HEK293T (cell line): ENCODE data around the gene SLC25A6.
"Not testable (repeated sequence)": the region's sequence is repeated elsewhere in the genome, so short reads cannot be mapped to it uniquely, and the experiment has no call there.

ENCODE experiments used
- CTCF ChIA-PET: fragments of 350-600 bp; formaldehyde crosslinking; extraction: SDS; loops from one replicate; lab custom pipeline; 2021; ENCODE audit warnings: antibody characterized with exemption, inconsistent platforms; lab: Yijun Ruan, JAX
- POLR2A ChIA-PET: fragments of 350-600 bp; formaldehyde crosslinking; extraction: SDS; loops from one replicate; lab custom pipeline; 2020; ENCODE audit warnings: antibody characterized with exemption, inconsistent platforms; lab: Yijun Ruan, JAX
- DNase-seq: peaks from one replicate; pipeline ENCODE4 v3.0.0; 2012; ENCODE audit warnings: mixed read lengths; ENCODE audit errors: extremely low spot score
- ARNT ChIP-seq: fragments of 450-650 bp; IDR thresholded peaks from 2 replicates; pipeline ENCODE4 v1.6.1; 2017; ENCODE audit warnings: mild to moderate bottlenecking
- BHLHE40 ChIP-seq: fragments of 450-650 bp; IDR thresholded peaks from 2 replicates; pipeline ENCODE4 v1.6.1; 2016; ENCODE audit warnings: mild to moderate bottlenecking, moderate library complexity, borderline replicate concordance
- CTBP1 ChIP-seq: fragments of 450-650 bp; IDR thresholded peaks from 2 replicates; pipeline ENCODE4 v1.6.1; 2016; ENCODE audit warnings: borderline replicate concordance
- ELF4 ChIP-seq: fragments of 450-650 bp; IDR thresholded peaks from 2 replicates; pipeline ENCODE4 v1.6.1; 2017; ENCODE audit warnings: antibody characterized with exemption
- FOXA1 ChIP-seq: fragments of 450-650 bp; IDR thresholded peaks from 2 replicates; pipeline ENCODE4 v1.6.1; 2016; ENCODE audit warnings: mild to moderate bottlenecking
- FOXK2 ChIP-seq: fragments of 450-650 bp; IDR thresholded peaks from 2 replicates; pipeline ENCODE4 v1.6.1; 2016; ENCODE audit warnings: mild to moderate bottlenecking
- FOXM1 ChIP-seq: fragments of 450-650 bp; IDR thresholded peaks from 2 replicates; pipeline ENCODE4 v1.6.1; 2017; ENCODE audit warnings: mild to moderate bottlenecking, borderline replicate concordance
- HDGF ChIP-seq: fragments of 450-650 bp; IDR thresholded peaks from 2 replicates; pipeline ENCODE4 v1.6.1; 2017; ENCODE audit warnings: antibody characterized with exemption, borderline replicate concordance
- L3MBTL2 ChIP-seq: fragments of 450-650 bp; conservative IDR thresholded peaks from 2 replicates; pipeline ENCODE4 v1.6.1; 2016; ENCODE audit warnings: mild to moderate bottlenecking
- LEF1 ChIP-seq: fragments of 450-650 bp; IDR thresholded peaks from 2 replicates; pipeline ENCODE4 v1.6.1; 2017; ENCODE audit warnings: mild to moderate bottlenecking, borderline replicate concordance
- NFRKB ChIP-seq: fragments of 450-650 bp; IDR thresholded peaks from 2 replicates; pipeline ENCODE4 v1.6.1; 2016; ENCODE audit warnings: mild to moderate bottlenecking, moderate library complexity
- PKNOX1 ChIP-seq: fragments of 450-650 bp; IDR thresholded peaks from 2 replicates; pipeline ENCODE4 v1.6.1; 2016
- SP1 ChIP-seq: fragments of 450-650 bp; IDR thresholded peaks from 2 replicates; pipeline ENCODE4 v1.6.1; 2017
- SUZ12 ChIP-seq: fragments of 450-650 bp; IDR thresholded peaks from 2 replicates; pipeline ENCODE4 v1.6.1; 2016; ENCODE audit warnings: mild to moderate bottlenecking
- TARDBP ChIP-seq: fragments of 450-650 bp; IDR thresholded peaks from 2 replicates; pipeline ENCODE4 v1.6.1; 2016
- ZNF384 ChIP-seq: fragments of 450-650 bp; IDR thresholded peaks from 2 replicates; pipeline ENCODE4 v1.6.1; 2016

The SLC25A6 gene

GRCh38 chrX:1368385-1368698 is 23.6 kb downstream of the SLC25A6 start:
- no peak for TF ChIP-seq PKNOX1
- no peak for TF ChIP-seq FOXK2
- no peak for TF ChIP-seq ARNT
- no peak for TF ChIP-seq FOXA1
- TF ChIP-seq ZNF384, result no peak
- no peak for TF ChIP-seq SUZ12
- no peak for TF ChIP-seq FOXM1
- no peak for DNase-seq
- ChIA-PET POLR2A (no interaction called here), CTCF (no interaction called here)

- CTCF ChIA-PET, POLR2A ChIA-PET: not testable (repeated sequence)
These were observed 25.6 kb downstream of the SLC25A6 start for GRCh38 chrX:1366363-1366762.

DNA sequence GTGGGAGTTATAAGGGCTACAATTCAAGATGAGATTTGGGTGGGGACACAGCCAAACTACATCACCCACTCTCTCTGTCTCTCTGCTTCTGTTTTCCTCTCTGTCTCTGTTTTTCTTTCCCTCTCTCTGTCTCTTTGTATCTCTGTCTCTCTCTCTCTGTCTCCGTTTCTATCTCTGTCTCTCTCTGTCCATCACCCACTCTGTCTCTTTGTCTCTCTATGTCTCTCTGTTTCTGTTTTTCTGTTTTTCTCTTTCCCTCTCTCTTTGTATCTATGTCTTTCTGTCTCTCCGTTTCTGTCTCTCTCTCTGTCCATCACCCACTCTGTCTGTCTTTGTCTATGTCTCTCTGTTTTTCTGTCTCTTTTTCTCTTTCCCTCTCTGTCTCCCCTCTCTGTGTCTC is 30.0 kb downstream of the SLC25A6 start:
- ChIA-PET POLR2A (no interaction called here), CTCF (no interaction called here)
- TF ChIP-seq FOXM1 (no peak), PKNOX1 (no peak), CTBP1 (no peak), SUZ12 (no peak), L3MBTL2 (no peak), FOXA1 (no peak), NFRKB (no peak), FOXK2 (no peak), ELF4 (no peak)
- DNase-seq, result no peak

More at GRCh38 chrX:1366363-1366762, 25.6 kb downstream of the SLC25A6 start:
- DNase-seq, result not testable (repeated sequence)

GRCh38 chrX:1361275-1361674 is 30.6 kb downstream of the SLC25A6 start:
- no peak for TF ChIP-seq L3MBTL2
- no peak for TF ChIP-seq NFRKB
- no peak for TF ChIP-seq FOXK2
- no peak for TF ChIP-seq FOXA1
- no peak for TF ChIP-seq BHLHE40
- TF ChIP-seq CTBP1, result no peak
- TF ChIP-seq HDGF, result no peak
- no peak for TF ChIP-seq PKNOX1
- TF ChIP-seq FOXM1, result no peak
- no peak for TF ChIP-seq LEF1
- TF ChIP-seq TARDBP, result no peak
- no peak for TF ChIP-seq ZNF384
- no peak for TF ChIP-seq ELF4
- no peak for TF ChIP-seq SP1
- TF ChIP-seq SUZ12, result no peak
- TF ChIP-seq ARNT, result no peak
- ChIA-PET CTCF (no interaction called here), POLR2A (no interaction called here)
- no peak for DNase-seq

DNA sequence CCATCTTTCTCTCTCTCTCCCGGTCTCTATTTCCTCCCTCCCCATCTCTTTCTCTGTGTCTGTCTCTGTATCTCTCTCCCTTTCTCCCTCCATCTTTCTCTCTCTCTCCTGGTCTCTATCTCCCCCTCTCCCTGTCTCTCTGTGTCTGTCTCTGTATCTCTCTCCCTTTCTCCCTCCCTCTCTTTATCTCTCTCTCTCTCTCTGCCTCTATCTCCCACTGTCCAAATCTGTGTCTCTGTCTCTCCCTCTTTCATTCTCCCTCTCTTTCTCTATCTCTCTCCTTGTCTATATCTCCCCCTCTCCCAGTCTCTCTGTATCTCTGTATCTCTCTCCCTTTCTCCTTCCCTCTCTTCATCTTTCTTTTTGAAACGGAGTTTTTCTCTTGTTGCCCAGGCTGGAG is 31.7 kb downstream of the SLC25A6 start:
- no peak for TF ChIP-seq FOXM1
- no peak for TF ChIP-seq PKNOX1
- no peak for TF ChIP-seq L3MBTL2
- no peak for TF ChIP-seq NFRKB
- TF ChIP-seq CTBP1, result no peak
- TF ChIP-seq LEF1, result no peak
- TF ChIP-seq ELF4, result no peak
- TF ChIP-seq ZNF384, result no peak
- TF ChIP-seq FOXK2, result no peak
- no peak for TF ChIP-seq BHLHE40
- TF ChIP-seq TARDBP, result no peak
- no peak for TF ChIP-seq FOXA1
- no peak for TF ChIP-seq SUZ12
- no peak for TF ChIP-seq SP1
- no peak for TF ChIP-seq HDGF
- TF ChIP-seq ARNT, result no peak
- ChIA-PET CTCF (no interaction called here), POLR2A (no interaction called here)
- no peak for DNase-seq

DNA sequence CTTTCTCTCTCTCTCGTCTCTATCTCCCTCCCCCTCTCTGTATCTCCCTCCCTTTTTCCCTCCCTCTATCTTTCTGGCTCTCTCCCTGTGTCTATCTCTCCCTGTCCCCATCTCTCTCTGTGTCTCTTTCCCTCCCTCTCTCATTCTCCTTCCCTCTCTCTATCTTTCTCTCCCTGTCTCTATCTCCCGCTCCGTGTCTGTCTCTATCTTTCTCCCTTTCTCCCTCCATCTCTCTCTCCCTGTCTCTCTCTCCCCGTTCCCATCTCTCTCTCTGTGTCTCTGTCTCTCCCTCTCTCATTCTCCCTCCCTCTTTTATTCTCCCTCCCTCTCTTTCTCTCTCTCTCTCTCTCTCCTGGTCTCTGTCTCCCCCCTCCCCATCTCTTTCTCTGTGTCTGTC is 32.4 kb downstream of the SLC25A6 start:
- no peak for DNase-seq
- CTCF ChIA-PET, result no interaction called here
- TF ChIP-seq PKNOX1, result no peak
- TF ChIP-seq ARNT, result no peak
- TF ChIP-seq HDGF, result no peak
- TF ChIP-seq ZNF384, result no peak
- TF ChIP-seq NFRKB, result no peak
- TF ChIP-seq FOXK2, result no peak
- TF ChIP-seq FOXA1, result no peak
- TF ChIP-seq LEF1, result no peak
- TF ChIP-seq SP1, result no peak
- TF ChIP-seq BHLHE40, result no peak
- TF ChIP-seq SUZ12, result no peak
- TF ChIP-seq TARDBP, result no peak
- no peak for TF ChIP-seq CTBP1
- TF ChIP-seq L3MBTL2, result no peak
- TF ChIP-seq ELF4, result no peak
- TF ChIP-seq FOXM1, result no peak
- POLR2A ChIA-PET, result no interaction called here
